HepG2 (cell line): Measurements from ENCODE around the gene RINL. TPM values are rescaled to one million over a fixed set of nuclear protein-coding genes. Genes with fewer than 3 reads are reported as not detected.

Experiments
- ATAC-seq: fragments of 200-7000 bp; cut with Tn5 transposase; 3 replicates; pipeline ENCODE4 v1.9.1; 2020; ENCODE audit warnings: mild to moderate bottlenecking, moderate library complexity
- BruUV-seq: library from RNA; stranded (reverse); fragments of 400-500 nt; replicated peaks from 2 replicates; lab custom pipeline; 2021; lab: Mats Ljungman, UMichigan
- CTCF ChIA-PET: fragments of 300-600 bp; formaldehyde crosslinking; extraction: SDS; loops from one replicate; lab custom pipeline; 2021; ENCODE audit warnings: low total read pairs, inconsistent platforms, low intra/inter-chr PET ratio; lab: Yijun Ruan, JAX
- POLR2A ChIA-PET: fragments of 350-600 bp; sonication (Branson Sonifier 250); formaldehyde crosslinking; loops from one replicate; lab custom pipeline; 2020; ENCODE audit warnings: antibody characterized with exemption, inconsistent platforms; lab: Yijun Ruan, JAX
- DNase-seq: peaks from one replicate; pipeline ENCODE4 v3.0.0-alpha.2; 2015; ENCODE audit warnings: low spot score
- FAIRE-seq: peaks from 3 replicates; lab custom pipeline; 2011; peaks lifted over from hg19 to GRCh38; lab: Jason Lieb, UNC
- H2AFZ ChIP-seq: one replicate; pipeline ENCODE4 v1.6.1; 2011; ENCODE audit warnings: low read length, inconsistent platforms
- H3K27ac ChIP-seq: fragments of 300-600 bp; 3 replicates; pipeline ENCODE4 v1.8.0; 2011; ENCODE audit warnings: mixed run types, mild to moderate bottlenecking, mixed read lengths, low read length, inconsistent platforms; ENCODE audit not compliant: insufficient read depth; ENCODE audit errors: extremely low read length
- H3K27me3 ChIP-seq, 2 experiments: fragments of 200-600 bp in 1 of 2; 2 replicates in 1 of 2; 3 replicates in 1 of 2; pipeline versions ENCODE4 v1.6.0 to v1.8.0; 2011; ENCODE audit warnings: low read length in 2 of 2, mild to moderate bottlenecking in 2 of 2, moderate library complexity in 2 of 2, inconsistent platforms in 1 of 2; ENCODE audit not compliant: insufficient read depth in 2 of 2, control insufficient read depth in 1 of 2
- H3K36me3 ChIP-seq, 2 experiments: fragments of 200-600 bp in 1 of 2; replicated peaks in 1 of 2; 2 replicates in 1 of 2; 3 replicates in 1 of 2; pipeline versions ENCODE4 v1.5.1 to v1.8.0; 2011; ENCODE audit warnings: low read length in 2 of 2, inconsistent platforms in 1 of 2; ENCODE audit not compliant: insufficient read depth in 2 of 2, control insufficient read depth in 1 of 2
- H3K4me1 ChIP-seq: 2 replicates; pipeline ENCODE4 v1.5.1; 2012; ENCODE audit warnings: low read length, inconsistent platforms; ENCODE audit not compliant: insufficient read depth
- H3K4me2 ChIP-seq: 2 replicates; pipeline ENCODE4 v1.6.0; 2011; ENCODE audit warnings: low read depth, low read length, inconsistent platforms
- H3K4me3 ChIP-seq, 3 experiments: fragments of 200-600 bp in 1 of 3; sonication (generic), shearing (Covaris generic) in 1 of 3; replicated peaks in 1 of 3; 2 replicates each; pipeline ENCODE4 v1.5.1; 2011 to 2016; ENCODE audit warnings: low read length in 3 of 3, inconsistent platforms in 2 of 3, low read depth in 2 of 3, mild to moderate bottlenecking in 2 of 3, control low read depth in 1 of 3, mixed read lengths in 1 of 3; ENCODE audit not compliant: insufficient read depth in 1 of 3
- H3K79me2 ChIP-seq: one replicate; pipeline ENCODE4 v1.6.1; 2011; ENCODE audit warnings: low read length, inconsistent platforms; ENCODE audit not compliant: insufficient read depth
- H3K9ac ChIP-seq: 2 replicates; pipeline ENCODE4 v1.6.0; 2011; ENCODE audit warnings: mild to moderate bottlenecking, low read depth, low read length, inconsistent platforms; ENCODE audit not compliant: insufficient read depth
- H3K9me3 ChIP-seq: 2 replicates; pipeline ENCODE4 v1.5.1; 2012; ENCODE audit warnings: mild to moderate bottlenecking, low read length
- H4K20me1 ChIP-seq: 2 replicates; pipeline ENCODE4 v1.6.0; 2011; ENCODE audit warnings: inconsistent platforms, mild to moderate bottlenecking, low read length, moderate library complexity; ENCODE audit not compliant: insufficient read depth
- ATF1 ChIP-seq: IDR thresholded peaks from 2 replicates; pipeline ENCODE4 v1.6.1; 2016; ENCODE audit warnings: mild to moderate bottlenecking, control low read depth
- ELF3 ChIP-seq: IDR thresholded peaks from 2 replicates; pipeline ENCODE4 v1.6.1; 2016; ENCODE audit warnings: missing genetic modification reagents, missing compliant biosample characterization
- GATAD2A ChIP-seq: IDR thresholded peaks from 2 replicates; pipeline ENCODE4 v1.6.1; 2016
- GZF1 ChIP-seq: sonication (generic); formaldehyde crosslinking; IDR thresholded peaks from 2 replicates; pipeline ENCODE4 v1.5.1; 2020; ENCODE audit warnings: mild to moderate bottlenecking, missing genetic modification reagents
- NR2C2 ChIP-seq: sonication (generic); formaldehyde crosslinking; IDR thresholded peaks from 2 replicates; pipeline ENCODE4 v1.4.0; 2020; ENCODE audit warnings: missing genetic modification reagents, mild to moderate bottlenecking, moderate library complexity, borderline replicate concordance
- REPIN1 ChIP-seq: sonication (generic); formaldehyde crosslinking; IDR thresholded peaks from 2 replicates; pipeline ENCODE4 v1.8.0; 2022; ENCODE audit warnings: missing genetic modification reagents, low read depth, mild to moderate bottlenecking, borderline replicate concordance
- SRF ChIP-seq: IDR thresholded peaks from 2 replicates; pipeline ENCODE4 v1.6.1; 2011; ENCODE audit warnings: mild to moderate bottlenecking, low read depth, low read length, moderate library complexity
- STAT5B ChIP-seq: sonication (generic); formaldehyde crosslinking; IDR thresholded peaks from 2 replicates; pipeline ENCODE4 v1.4.0; 2020; ENCODE audit warnings: missing genetic modification reagents
- TCF7 ChIP-seq: sonication (generic); IDR thresholded peaks from 2 replicates; pipeline ENCODE4 v1.6.1; 2016; ENCODE audit warnings: antibody characterized with exemption, low read depth
- YEATS2 ChIP-seq: sonication (generic); formaldehyde crosslinking; IDR thresholded peaks from 2 replicates; pipeline ENCODE4 v1.4.0; 2020; ENCODE audit warnings: missing genetic modification reagents, borderline replicate concordance
- ZNF30 ChIP-seq: sonication (generic); formaldehyde crosslinking; IDR thresholded peaks from 2 replicates; pipeline ENCODE4 v1.5.0; 2020; ENCODE audit warnings: mild to moderate bottlenecking, missing genetic modification reagents
- ZNF563 ChIP-seq: sonication (generic); formaldehyde crosslinking; IDR thresholded peaks from 2 replicates; pipeline ENCODE4 v1.8.0; 2022; ENCODE audit warnings: mild to moderate bottlenecking, moderate library complexity, missing genetic modification reagents
- ZNF564 ChIP-seq: sonication (generic); formaldehyde crosslinking; IDR thresholded peaks from 2 replicates; pipeline ENCODE4 v1.8.1; 2023; ENCODE audit warnings: mild to moderate bottlenecking, missing genetic modification reagents
- WGBS: methylation state at CpG from one replicate; pipeline ENCODE4 v1.1.6; 2017; ENCODE audit warnings: low lambda C conversion rate; 5-methylcytosine and 5-hydroxymethylcytosine counted together
- in situ Hi-C: cut with HindIII; loops from 2 replicates; pipeline ENCODE4 v1.10.0; 2017; ENCODE audit warnings: low pct_unique_long_range_greater_than_20kb; ENCODE audit not compliant: extremely low pct_ligation_motif_present
- intact Hi-C: fragments of 100-400 bp; cut with micrococcal nuclease; formaldehyde crosslinking; loops from one replicate; pipeline ENCODE4 v1.10.0; 2022; ENCODE audit not compliant: unreplicated experiment
- polyA plus RNA-seq, 8 experiments: library from polyadenylated mRNA; depleted of rRNA in 3 of 8; stranded (reverse) in 7 of 8; unstranded in 1 of 8; fragments of >200 nt; fragmentation: Illumina TruSeq in 4 of 8; extraction: Trizol in 4 of 8; gene quantifications; 2 replicates each; pipeline versions ENCODE4 v1.2.1 to v1.2.3, GENCODE V29; 2011 to 2016; ENCODE audit warnings: low read depth in 4 of 8, missing spikeins in 1 of 8, mixed read lengths in 1 of 8; ENCODE audit not compliant: insufficient read depth in 1 of 8
- total RNA-seq, 5 experiments: library from RNA; depleted of rRNA; stranded (reverse); fragments of >200 nt; fragmentation: Illumina TruSeq; extraction: Trizol; gene quantifications; 2 replicates each; pipeline ENCODE4 v1.2.3, GENCODE V29; 2016; ENCODE audit warnings: low read depth in 1 of 5
- TF ChIP-seq, protein P1 (sequence below), 2 experiments: sonication (generic) in 1 of 2; formaldehyde crosslinking in 1 of 2; IDR thresholded peaks; 2 replicates each; pipeline versions ENCODE4 v1.4.0 to v1.6.1; 2018 to 2020; ENCODE audit warnings: missing genetic modification reagents in 2 of 2, borderline replicate concordance in 1 of 2, low read depth in 1 of 2, mild to moderate bottlenecking in 1 of 2, missing biosample characterization in 1 of 2
- TF ChIP-seq, protein P2 (sequence below): sonication (generic); formaldehyde crosslinking; IDR thresholded peaks from 2 replicates; pipeline ENCODE4 v1.5.1; 2020; ENCODE audit warnings: missing genetic modification reagents, mild to moderate bottlenecking, borderline replicate concordance
- TF ChIP-seq, protein P3 (sequence below): sonication (generic); formaldehyde crosslinking; IDR thresholded peaks from 2 replicates; pipeline ENCODE4 v1.4.0; 2020; ENCODE audit warnings: missing genetic modification reagents, borderline replicate concordance

RINL gene
- total and polyA plus RNA-seq, 2 of the 13 experiments (the other 11 are each of a cell fraction or from before 2014, with no cell fraction given), result 11.4 to 18.0 TPM

DNA sequence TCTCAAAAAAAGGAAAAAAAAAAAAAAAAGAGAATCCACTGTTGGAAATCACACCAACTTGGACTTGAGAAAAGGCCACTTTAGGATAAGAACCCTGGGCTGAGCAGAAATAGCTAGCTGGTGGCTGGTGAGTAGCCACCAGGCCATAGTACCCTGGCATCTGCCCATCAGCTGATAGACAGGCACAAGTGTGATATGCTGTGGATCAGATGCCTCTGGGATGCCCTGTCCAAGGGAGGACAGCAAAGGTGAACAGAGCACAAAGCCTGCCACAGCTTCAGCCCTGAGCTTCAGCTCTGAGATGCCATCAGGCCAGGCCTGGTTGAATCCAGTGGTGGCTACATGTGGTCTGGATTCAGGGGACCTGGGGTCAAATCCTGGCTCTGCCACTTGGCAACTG lies 12.6 kb upstream of the RINL start:
- in situ Hi-C loops, result no loop called here
- no peak for FAIRE-seq

DNA sequence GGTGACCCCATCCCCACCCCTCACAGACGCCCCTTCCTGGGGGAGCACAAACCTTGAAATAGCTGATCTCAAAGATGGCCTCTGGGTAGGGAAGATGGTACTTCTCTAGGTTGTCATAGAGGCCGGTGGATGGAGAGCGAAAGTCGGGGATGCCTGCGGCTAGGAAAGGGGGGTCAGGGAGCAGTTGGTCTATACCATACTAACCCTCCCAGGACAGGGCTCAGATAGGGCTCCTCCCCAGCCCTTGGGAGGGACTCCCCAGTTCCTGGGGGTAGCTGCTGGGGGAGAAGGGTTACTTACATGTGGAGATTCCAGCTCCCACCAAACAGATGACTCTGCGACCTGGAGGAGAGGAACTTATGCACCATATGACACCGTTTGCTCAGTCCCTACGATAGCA lies 11.7 kb upstream of the RINL start:
- FAIRE-seq (no peak), DNase-seq (no peak), ATAC-seq (no peak)
- H2AFZ ChIP-seq, result no peak overlapping the region
- H3K4me1 ChIP-seq, result no peaks in the 10 kb centered on the region
- WGBS, result 82% methylated on average over 8 of the region's 8 CpGs
- H3K4me2 ChIP-seq, result no peak overlapping the region
- in situ Hi-C loops (no loop called here), intact Hi-C loops (no loop called here)
- no peak overlapping the region for H3K4me3 ChIP-seq
- H3K9ac ChIP-seq, result no peak overlapping the region
- POLR2A ChIA-PET, result no interaction called here
- CTCF ChIA-PET, result no interaction called here
- no peak overlapping the region for H3K27ac ChIP-seq
- H3K9me3 ChIP-seq, result no peaks in the 10 kb centered on the region
- no peaks in the 10 kb centered on the region for H3K79me2 ChIP-seq
- H3K27me3 ChIP-seq, result no peaks in the 10 kb centered on the region
- no peaks in the 10 kb centered on the region for H4K20me1 ChIP-seq
- peaks cover 0 to 2% of the 10 kb centered on the region in 2 experiments; a peak in 3 of 5 replicates for H3K36me3 ChIP-seq
- BruUV-seq, result no TSS peak
- no peak for TF ChIP-seq YEATS2 (CRISPR knock-in tag)
- no peak for TF ChIP-seq NR2C2 (CRISPR knock-in tag)
- no peak for TF ChIP-seq ATF1 (CRISPR knock-in tag)
- no peak for TF ChIP-seq ZNF564 (CRISPR knock-in tag)
- no peak for TF ChIP-seq ELF3
- TF ChIP-seq, protein P1, sequence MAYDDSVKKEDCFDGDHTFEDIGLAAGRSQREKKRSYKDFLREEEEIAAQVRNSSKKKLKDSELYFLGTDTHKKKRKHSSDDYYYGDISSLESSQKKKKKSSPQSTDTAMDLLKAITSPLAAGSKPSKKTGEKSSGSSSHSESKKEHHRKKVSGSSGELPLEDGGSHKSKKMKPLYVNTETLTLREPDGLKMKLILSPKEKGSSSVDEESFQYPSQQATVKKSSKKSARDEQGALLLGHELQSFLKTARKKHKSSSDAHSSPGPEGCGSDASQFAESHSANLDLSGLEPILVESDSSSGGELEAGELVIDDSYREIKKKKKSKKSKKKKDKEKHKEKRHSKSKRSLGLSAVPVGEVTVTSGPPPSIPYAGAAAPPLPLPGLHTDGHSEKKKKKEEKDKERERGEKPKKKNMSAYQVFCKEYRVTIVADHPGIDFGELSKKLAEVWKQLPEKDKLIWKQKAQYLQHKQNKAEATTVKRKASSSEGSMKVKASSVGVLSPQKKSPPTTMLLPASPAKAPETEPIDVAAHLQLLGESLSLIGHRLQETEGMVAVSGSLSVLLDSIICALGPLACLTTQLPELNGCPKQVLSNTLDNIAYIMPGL (CRISPR knock-in tag; IDR thresholded peaks at IDR 0.05; ENCODE audit: borderline replicate concordance in 1 of 2, low read depth in 1 of 2), result no peak
- no peak for TF ChIP-seq ZNF563 (CRISPR knock-in tag)
- TF ChIP-seq, protein P2, sequence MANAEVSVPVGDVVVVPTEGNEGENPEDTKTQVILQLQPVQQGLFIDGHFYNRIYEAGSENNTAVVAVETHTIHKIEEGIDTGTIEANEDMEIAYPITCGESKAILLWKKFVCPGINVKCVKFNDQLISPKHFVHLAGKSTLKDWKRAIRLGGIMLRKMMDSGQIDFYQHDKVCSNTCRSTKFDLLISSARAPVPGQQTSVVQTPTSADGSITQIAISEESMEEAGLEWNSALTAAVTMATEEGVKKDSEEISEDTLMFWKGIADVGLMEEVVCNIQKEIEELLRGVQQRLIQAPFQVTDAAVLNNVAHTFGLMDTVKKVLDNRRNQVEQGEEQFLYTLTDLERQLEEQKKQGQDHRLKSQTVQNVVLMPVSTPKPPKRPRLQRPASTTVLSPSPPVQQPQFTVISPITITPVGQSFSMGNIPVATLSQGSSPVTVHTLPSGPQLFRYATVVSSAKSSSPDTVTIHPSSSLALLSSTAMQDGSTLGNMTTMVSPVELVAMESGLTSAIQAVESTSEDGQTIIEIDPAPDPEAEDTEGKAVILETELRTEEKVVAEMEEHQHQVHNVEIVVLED (CRISPR knock-in tag), result no peak
- TF ChIP-seq, protein P3, sequence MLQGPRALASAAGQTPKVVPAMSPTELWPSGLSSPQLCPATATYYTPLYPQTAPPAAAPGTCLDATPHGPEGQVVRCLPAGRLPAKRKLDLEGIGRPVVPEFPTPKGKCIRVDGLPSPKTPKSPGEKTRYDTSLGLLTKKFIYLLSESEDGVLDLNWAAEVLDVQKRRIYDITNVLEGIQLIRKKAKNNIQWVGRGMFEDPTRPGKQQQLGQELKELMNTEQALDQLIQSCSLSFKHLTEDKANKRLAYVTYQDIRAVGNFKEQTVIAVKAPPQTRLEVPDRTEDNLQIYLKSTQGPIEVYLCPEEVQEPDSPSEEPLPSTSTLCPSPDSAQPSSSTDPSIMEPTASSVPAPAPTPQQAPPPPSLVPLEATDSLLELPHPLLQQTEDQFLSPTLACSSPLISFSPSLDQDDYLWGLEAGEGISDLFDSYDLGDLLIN (CRISPR knock-in tag), result no peak
- no peak for TF ChIP-seq REPIN1
- no peak for TF ChIP-seq GZF1
- no peak for TF ChIP-seq GATAD2A
- no peak for TF ChIP-seq TCF7
- TF ChIP-seq STAT5B (CRISPR knock-in tag), result no peak
- no peak for TF ChIP-seq ZNF30 (CRISPR knock-in tag)

More for the DNA sequence above, 12.6 kb upstream of the RINL start:
- Histone ChIP-seq H3K4me3 (no peak overlapping the region), H4K20me1 (no peaks in the 10 kb centered on the region), H3K4me1 (no peaks in the 10 kb centered on the region), H3K9ac (no peak overlapping the region)
- BruUV-seq, result no TSS peak
- no peak for TF ChIP-seq SRF
- TF ChIP-seq, all 625 proteins: peak for 0
- Histone ChIP-seq H2AFZ (no peak overlapping the region), H3K4me2 (no peak overlapping the region), H3K27me3 (no peaks in the 10 kb centered on the region), H3K27ac (no peak overlapping the region), H3K36me3 (peaks cover 0 to 2% of the 10 kb centered on the region in 2 experiments; a peak in 3 of 5 replicates), H3K9me3 (no peaks in the 10 kb centered on the region), H3K79me2 (no peaks in the 10 kb centered on the region)
- DNase-seq, result no peak
- ChIA-PET POLR2A (no interaction called here), CTCF (no interaction called here)
- no peak for ATAC-seq
- intact Hi-C loops, result no loop called here
